Endothelial cell (in vitro differentiated cells): Measurements from ENCODE around the gene MCOLN3. TPM values are rescaled to one million over a fixed set of nuclear protein-coding genes. Genes with fewer than 3 reads are reported as not detected.

ENCODE experiments used
- DNase-seq: peaks from one replicate; pipeline ENCODE4 v3.0.0; 2021; ENCODE audit warnings: low spot score
- H3K27ac Mint-ChIP-seq: one replicate; pipeline ENCODE4 v1.8.0; 2021; ENCODE audit warnings: mixed read lengths, inconsistent platforms; ENCODE audit not compliant: unreplicated experiment
- H3K27me3 Mint-ChIP-seq: one replicate; pipeline ENCODE4 v1.8.0; 2021; ENCODE audit warnings: mild to moderate bottlenecking, moderate library complexity, mixed read lengths, inconsistent platforms; ENCODE audit not compliant: unreplicated experiment
- H3K36me3 Mint-ChIP-seq: one replicate; pipeline ENCODE4 v1.8.0; 2021; ENCODE audit warnings: mild to moderate bottlenecking, low read depth, mixed read lengths, inconsistent platforms; ENCODE audit not compliant: unreplicated experiment
- H3K4me1 Mint-ChIP-seq: one replicate; pipeline ENCODE4 v1.8.0; 2021; ENCODE audit warnings: mild to moderate bottlenecking, mixed read lengths, inconsistent platforms; ENCODE audit not compliant: unreplicated experiment
- H3K4me3 Mint-ChIP-seq: one replicate; pipeline ENCODE4 v1.8.0; 2021; ENCODE audit warnings: mild to moderate bottlenecking, mixed read lengths, inconsistent platforms; ENCODE audit not compliant: unreplicated experiment
- H3K9me3 Mint-ChIP-seq: one replicate; pipeline ENCODE4 v1.8.0; 2021; ENCODE audit warnings: mixed read lengths, inconsistent platforms; ENCODE audit not compliant: unreplicated experiment
- total RNA-seq: library from RNA; stranded (reverse); fragmentation: NEBNext Ultra II Directional; extraction: Animal tissue kit (Norgen Biotek cat#: 25700); gene quantifications from one replicate; pipeline ENCODE4 v1.2.1, GENCODE V29; 2021; ENCODE audit not compliant: unreplicated experiment
- TF ChIP-seq, protein P1 (sequence below): fragments of 200-600 bp; sonication (generic); IDR thresholded peaks from one replicate; pipeline ENCODE4 v1.5.0; 2021; ENCODE audit warnings: antibody characterized with exemption; ENCODE audit not compliant: unreplicated experiment

Gene MCOLN3
- total RNA-seq, 1 donor from 2014 or later: 0.90 TPM

DNA sequence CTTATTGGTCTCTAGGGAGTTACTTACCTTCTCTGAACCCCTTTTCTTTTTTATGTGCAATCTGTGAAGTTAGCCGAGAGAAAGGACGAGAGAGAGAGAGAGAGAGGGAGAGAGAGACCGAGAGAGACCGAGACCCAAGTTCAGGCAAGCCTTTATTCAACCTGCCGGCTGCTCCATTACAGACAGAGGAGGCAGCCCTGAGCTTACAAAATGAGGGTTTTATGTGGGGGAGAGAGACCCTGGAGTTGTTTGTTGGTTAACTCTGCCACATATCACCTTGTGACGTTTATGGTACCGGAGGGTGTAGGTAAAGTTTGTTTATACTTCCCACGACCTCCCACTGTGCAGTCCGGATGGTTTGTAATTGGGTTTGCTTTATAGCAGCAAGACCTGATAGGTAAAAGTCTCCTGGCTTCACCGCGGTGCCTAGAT lies 1.5 kb upstream of the MCOLN3 start:
- no peaks in the 10 kb centered on the region for H3K9me3 Mint-ChIP-seq
- TF ChIP-seq, protein P1, sequence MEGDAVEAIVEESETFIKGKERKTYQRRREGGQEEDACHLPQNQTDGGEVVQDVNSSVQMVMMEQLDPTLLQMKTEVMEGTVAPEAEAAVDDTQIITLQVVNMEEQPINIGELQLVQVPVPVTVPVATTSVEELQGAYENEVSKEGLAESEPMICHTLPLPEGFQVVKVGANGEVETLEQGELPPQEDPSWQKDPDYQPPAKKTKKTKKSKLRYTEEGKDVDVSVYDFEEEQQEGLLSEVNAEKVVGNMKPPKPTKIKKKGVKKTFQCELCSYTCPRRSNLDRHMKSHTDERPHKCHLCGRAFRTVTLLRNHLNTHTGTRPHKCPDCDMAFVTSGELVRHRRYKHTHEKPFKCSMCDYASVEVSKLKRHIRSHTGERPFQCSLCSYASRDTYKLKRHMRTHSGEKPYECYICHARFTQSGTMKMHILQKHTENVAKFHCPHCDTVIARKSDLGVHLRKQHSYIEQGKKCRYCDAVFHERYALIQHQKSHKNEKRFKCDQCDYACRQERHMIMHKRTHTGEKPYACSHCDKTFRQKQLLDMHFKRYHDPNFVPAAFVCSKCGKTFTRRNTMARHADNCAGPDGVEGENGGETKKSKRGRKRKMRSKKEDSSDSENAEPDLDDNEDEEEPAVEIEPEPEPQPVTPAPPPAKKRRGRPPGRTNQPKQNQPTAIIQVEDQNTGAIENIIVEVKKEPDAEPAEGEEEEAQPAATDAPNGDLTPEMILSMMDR: no peak
- peaks cover 8% of the 10 kb centered on the region for H3K4me1 Mint-ChIP-seq
- no peak overlapping the region for H3K4me3 Mint-ChIP-seq
- no peak overlapping the region for H3K27ac Mint-ChIP-seq
- H3K27me3 Mint-ChIP-seq: peaks cover 8% of the 10 kb centered on the region
- DNase-seq: no peak
- H3K36me3 Mint-ChIP-seq: no peaks in the 10 kb centered on the region

DNA sequence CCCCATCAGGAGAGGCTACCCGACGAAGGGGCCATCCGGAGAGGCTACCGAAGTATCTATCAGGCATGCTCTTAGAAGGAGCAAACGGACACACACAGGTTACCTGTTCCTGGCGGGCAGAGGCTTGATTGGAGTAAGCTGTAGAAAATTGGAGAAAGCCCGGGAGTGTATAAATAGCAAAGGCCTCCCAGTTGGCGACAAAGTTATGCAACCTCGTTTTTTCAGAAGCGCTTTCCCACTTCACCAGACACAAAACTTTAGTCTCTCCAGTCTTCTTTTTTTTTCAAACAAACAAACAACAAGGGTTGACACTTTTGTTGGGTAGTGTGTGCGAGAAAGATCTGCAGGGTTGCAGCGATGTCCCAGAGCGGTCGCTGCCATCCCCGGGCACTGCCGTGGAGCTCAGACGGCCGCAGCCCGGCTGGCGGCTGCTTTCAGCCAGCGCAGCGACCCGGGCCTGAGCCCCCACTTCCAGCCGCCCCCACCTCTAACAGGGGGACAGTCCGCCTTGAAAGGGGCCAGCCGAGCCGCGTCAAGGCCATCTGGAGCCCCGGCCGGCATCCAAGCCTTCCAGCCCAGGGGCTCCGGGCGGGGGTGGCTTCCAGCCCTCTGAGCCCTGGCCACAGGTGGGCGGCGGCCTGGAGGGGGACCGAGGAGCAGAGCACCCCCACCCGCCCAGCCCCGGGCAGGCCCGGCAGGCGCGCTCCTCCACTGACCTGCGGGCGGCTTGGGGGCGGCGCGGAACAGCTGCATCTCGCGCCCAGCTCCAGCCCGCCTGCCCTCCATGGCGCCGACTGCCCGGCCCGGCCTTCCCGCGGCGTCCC lies 616 bp downstream of the MCOLN3 start:
- Mint-ChIP-seq H3K36me3 (no peaks in the 10 kb centered on the region), H3K4me1 (peaks cover 10% of the 10 kb centered on the region), H3K4me3 (no peak overlapping the region), H3K9me3 (no peaks in the 10 kb centered on the region), H3K27ac (no peak overlapping the region), H3K27me3 (peaks cover 8% of the 10 kb centered on the region)
- TF ChIP-seq, protein P1: no peak
- peak; percentile 16 for DNase-seq

DNA sequence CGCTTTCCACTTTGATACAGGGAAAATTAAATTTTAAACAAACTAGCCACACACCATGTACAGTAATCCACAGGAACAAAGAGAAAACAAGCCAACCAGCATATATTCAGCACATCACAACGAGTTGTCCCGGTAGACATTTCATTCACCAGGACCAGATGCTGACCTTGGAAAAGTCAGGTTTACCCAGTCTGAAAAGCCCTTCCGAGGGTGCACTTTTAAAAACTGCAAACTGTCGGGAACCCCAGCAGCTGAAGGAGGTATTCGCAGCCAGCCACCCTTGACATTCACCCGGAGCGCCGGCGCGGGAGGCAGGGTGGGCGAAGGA lies 1.2 kb downstream of the MCOLN3 start:
- no peak for DNase-seq
- Mint-ChIP-seq H3K4me3 (no peak overlapping the region), H3K27me3 (peaks cover 8% of the 10 kb centered on the region), H3K36me3 (no peaks in the 10 kb centered on the region), H3K9me3 (no peaks in the 10 kb centered on the region), H3K4me1 (peaks cover 10% of the 10 kb centered on the region), H3K27ac (no peak overlapping the region)
- TF ChIP-seq, protein P1: no peak

DNA sequence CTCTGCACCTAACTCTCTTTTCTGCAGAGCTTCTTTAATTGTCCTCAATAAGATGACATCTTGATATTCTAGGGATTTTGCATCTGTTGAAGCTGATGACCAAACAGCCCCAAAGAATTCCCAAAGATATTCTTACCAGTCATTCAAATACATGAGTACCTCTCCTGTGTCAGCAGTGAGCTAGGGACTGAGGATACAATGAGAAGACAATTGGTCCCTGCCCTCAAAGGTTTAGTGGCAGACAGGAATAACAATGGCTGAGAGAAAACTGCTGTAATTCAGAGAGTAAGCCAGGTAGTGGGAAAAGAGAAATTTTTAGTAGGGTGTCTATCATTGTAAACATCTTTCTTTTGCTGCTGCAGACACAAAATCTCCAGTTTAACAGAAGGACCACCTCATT lies 5.9 kb downstream of the MCOLN3 start:
- Mint-ChIP-seq H3K27me3 (peaks cover 9% of the 10 kb centered on the region), H3K27ac (no peak overlapping the region), H3K4me1 (peaks cover 2% of the 10 kb centered on the region), H3K4me3 (no peak overlapping the region), H3K9me3 (no peaks in the 10 kb centered on the region), H3K36me3 (no peaks in the 10 kb centered on the region)
- TF ChIP-seq, protein P1: no peak
- DNase-seq: no peak

DNA sequence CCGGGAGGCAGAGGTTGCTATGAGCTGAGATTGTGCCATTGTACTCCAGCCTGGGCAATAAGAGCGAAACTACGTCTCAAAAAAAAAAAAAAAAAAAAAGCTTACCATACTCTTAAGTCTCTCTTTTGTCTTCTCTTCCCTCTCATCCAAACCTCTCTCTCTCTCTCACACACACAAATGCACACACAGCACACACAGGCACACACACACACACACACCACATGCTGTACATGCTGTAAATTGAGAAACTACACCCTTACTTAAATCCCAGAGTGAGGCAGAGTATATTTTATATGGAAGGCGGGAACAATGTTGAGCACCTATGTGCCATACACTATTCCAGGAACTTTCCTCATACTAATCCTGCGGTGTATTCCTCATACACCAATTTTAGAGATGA lies 6.5 kb downstream of the MCOLN3 start:
- Mint-ChIP-seq H3K36me3 (no peaks in the 10 kb centered on the region), H3K4me3 (no peak overlapping the region)
- TF ChIP-seq, protein P1: no peak

More for the DNA sequence above, 6.5 kb downstream of the MCOLN3 start:
- H3K9me3 Mint-ChIP-seq: no peaks in the 10 kb centered on the region
- DNase-seq: no peak
- H3K27me3 Mint-ChIP-seq: peaks cover 5% of the 10 kb centered on the region
- peaks cover 2% of the 10 kb centered on the region for H3K4me1 Mint-ChIP-seq
- H3K27ac Mint-ChIP-seq: no peak overlapping the region
